ENCODE measurements around the gene NME4. TPM values are rescaled to one million over a fixed set of nuclear protein-coding genes. Genes with fewer than 3 reads are reported as not detected.

NME4 gene
- total and polyA plus RNA-seq, 10 of the 15 experiments (the other 5 are each of a cell fraction or from before 2014, with no cell fraction given): 11.0 to 235 (median 97.7) TPM

DNA sequence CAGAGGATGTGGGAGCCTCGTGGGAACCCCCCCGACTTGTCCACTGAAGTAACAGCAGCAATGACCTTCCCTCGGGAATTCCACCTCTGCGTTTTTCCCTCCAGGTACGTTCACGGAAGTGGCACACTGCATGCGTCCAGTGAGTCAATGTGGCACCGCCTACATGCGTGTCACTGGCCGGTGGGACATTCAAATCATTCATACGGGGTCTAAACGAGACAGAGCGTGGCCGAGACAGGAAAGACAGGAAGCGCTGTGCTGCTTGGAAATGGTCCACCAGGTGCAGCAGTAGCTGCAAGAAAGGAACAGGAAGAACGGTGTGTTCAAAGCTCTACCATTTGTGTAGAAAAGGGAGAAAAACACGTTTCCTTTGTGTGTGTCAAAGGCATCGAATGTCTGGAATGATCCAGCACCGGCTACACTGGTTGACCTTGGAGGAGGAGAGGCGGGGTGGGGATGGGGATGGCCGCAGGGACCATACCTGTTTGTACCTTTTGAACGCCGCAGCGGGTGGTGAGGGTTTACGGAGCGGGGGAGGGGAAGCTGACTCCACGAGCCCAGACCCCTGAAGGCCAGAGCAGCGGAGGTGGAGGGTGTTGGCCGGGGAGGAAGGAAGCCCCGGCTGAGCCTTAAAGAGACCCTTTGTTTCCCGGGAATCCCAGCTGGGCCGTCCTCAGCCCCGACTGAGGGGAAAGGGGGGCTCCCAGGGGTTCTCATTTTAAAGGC is 13.5 kb upstream of the NME4 start (continued):
- TF ChIP-seq, protein P1, sequence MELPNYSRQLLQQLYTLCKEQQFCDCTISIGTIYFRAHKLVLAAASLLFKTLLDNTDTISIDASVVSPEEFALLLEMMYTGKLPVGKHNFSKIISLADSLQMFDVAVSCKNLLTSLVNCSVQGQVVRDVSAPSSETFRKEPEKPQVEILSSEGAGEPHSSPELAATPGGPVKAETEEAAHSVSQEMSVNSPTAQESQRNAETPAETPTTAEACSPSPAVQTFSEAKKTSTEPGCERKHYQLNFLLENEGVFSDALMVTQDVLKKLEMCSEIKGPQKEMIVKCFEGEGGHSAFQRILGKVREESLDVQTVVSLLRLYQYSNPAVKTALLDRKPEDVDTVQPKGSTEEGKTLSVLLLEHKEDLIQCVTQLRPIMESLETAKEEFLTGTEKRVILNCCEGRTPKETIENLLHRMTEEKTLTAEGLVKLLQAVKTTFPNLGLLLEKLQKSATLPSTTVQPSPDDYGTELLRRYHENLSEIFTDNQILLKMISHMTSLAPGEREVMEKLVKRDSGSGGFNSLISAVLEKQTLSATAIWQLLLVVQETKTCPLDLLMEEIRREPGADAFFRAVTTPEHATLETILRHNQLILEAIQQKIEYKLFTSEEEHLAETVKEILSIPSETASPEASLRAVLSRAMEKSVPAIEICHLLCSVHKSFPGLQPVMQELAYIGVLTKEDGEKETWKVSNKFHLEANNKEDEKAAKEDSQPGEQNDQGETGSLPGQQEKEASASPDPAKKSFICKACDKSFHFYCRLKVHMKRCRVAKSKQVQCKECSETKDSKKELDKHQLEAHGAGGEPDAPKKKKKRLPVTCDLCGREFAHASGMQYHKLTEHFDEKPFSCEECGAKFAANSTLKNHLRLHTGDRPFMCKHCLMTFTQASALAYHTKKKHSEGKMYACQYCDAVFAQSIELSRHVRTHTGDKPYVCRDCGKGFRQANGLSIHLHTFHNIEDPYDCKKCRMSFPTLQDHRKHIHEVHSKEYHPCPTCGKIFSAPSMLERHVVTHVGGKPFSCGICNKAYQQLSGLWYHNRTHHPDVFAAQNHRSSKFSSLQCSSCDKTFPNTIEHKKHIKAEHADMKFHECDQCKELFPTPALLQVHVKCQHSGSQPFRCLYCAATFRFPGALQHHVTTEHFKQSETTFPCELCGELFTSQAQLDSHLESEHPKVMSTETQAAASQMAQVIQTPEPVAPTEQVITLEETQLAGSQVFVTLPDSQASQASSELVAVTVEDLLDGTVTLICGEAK (IDR thresholded peaks at IDR 0.05; ENCODE audit: borderline replicate concordance): no peak
- TF ChIP-seq, protein P2, sequence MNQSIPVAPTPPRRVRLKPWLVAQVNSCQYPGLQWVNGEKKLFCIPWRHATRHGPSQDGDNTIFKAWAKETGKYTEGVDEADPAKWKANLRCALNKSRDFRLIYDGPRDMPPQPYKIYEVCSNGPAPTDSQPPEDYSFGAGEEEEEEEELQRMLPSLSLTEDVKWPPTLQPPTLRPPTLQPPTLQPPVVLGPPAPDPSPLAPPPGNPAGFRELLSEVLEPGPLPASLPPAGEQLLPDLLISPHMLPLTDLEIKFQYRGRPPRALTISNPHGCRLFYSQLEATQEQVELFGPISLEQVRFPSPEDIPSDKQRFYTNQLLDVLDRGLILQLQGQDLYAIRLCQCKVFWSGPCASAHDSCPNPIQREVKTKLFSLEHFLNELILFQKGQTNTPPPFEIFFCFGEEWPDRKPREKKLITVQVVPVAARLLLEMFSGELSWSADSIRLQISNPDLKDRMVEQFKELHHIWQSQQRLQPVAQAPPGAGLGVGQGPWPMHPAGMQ (IDR thresholded peaks at IDR 0.05; ENCODE audit: borderline replicate concordance): no peak
- TF ChIP-seq, protein P3, sequence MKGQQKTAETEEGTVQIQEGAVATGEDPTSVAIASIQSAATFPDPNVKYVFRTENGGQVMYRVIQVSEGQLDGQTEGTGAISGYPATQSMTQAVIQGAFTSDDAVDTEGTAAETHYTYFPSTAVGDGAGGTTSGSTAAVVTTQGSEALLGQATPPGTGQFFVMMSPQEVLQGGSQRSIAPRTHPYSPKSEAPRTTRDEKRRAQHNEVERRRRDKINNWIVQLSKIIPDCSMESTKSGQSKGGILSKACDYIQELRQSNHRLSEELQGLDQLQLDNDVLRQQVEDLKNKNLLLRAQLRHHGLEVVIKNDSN (IDR thresholded peaks at IDR 0.05; ENCODE audit: borderline replicate concordance, extremely low read length, insufficient read depth, low read depth, low read length): no peak
- TF ChIP-seq CBFB (IDR thresholded peaks at IDR 0.05; ENCODE audit: low read depth): 0 out of 2 replicates have a peak, but pooled peaks have one; percentile 32
- peak; percentile 33; the same call in 1 of the 2 replicates for TF ChIP-seq SPI1 (IDR thresholded peaks at IDR 0.05; ENCODE audit: borderline replicate concordance, insufficient read depth, low read depth, low read length)
- TF ChIP-seq NFIC (IDR thresholded peaks at IDR 0.05; ENCODE audit: low read depth, low read length): 0 out of 2 replicates have a peak, but pooled peaks have one; percentile 9
- 0 out of 2 replicates have a peak, but pooled peaks have one; percentile 37 for TF ChIP-seq YY1 (IDR thresholded peaks at IDR 0.05; ENCODE audit: low read depth, low read length)
- no peak for TF ChIP-seq RELA (IDR thresholded peaks at IDR 0.05; ENCODE audit: borderline replicate concordance, partially characterized antibody)
- TF ChIP-seq, protein P4, sequence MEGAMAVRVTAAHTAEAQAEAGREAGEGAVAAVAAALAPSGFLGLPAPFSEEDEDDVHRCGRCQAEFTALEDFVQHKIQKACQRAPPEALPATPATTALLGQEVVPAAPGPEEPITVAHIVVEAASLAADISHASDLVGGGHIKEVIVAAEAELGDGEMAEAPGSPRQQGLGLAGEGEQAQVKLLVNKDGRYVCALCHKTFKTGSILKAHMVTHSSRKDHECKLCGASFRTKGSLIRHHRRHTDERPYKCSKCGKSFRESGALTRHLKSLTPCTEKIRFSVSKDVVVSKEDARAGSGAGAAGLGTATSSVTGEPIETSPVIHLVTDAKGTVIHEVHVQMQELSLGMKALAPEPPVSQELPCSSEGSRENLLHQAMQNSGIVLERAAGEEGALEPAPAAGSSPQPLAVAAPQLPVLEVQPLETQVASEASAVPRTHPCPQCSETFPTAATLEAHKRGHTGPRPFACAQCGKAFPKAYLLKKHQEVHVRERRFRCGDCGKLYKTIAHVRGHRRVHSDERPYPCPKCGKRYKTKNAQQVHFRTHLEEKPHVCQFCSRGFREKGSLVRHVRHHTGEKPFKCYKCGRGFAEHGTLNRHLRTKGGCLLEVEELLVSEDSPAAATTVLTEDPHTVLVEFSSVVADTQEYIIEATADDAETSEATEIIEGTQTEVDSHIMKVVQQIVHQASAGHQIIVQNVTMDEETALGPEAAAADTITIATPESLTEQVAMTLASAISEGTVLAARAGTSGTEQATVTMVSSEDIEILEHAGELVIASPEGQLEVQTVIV (IDR thresholded peaks at IDR 0.05; ENCODE audit: borderline replicate concordance, partially characterized antibody): peak; percentile 35
- no peak for TF ChIP-seq CBX5 (IDR thresholded peaks at IDR 0.05; ENCODE audit: low read depth)
- TF ChIP-seq, protein P5, sequence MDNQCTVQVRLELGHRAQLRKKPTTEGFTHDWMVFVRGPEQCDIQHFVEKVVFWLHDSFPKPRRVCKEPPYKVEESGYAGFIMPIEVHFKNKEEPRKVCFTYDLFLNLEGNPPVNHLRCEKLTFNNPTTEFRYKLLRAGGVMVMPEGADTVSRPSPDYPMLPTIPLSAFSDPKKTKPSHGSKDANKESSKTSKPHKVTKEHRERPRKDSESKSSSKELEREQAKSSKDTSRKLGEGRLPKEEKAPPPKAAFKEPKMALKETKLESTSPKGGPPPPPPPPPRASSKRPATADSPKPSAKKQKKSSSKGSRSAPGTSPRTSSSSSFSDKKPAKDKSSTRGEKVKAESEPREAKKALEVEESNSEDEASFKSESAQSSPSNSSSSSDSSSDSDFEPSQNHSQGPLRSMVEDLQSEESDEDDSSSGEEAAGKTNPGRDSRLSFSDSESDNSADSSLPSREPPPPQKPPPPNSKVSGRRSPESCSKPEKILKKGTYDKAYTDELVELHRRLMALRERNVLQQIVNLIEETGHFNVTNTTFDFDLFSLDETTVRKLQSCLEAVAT (IDR thresholded peaks at IDR 0.05): peak; percentile 19; the same call in 1 of the 2 replicates
- TF ChIP-seq MTA3 (IDR thresholded peaks at IDR 0.05; ENCODE audit: borderline replicate concordance, low read length): 0 out of 2 replicates have a peak, but pooled peaks have one; percentile 67
- TF ChIP-seq DPF2 (IDR thresholded peaks at IDR 0.05): 0 out of 2 replicates have a peak, but pooled peaks have one; percentile 17
- peak; percentile 38; the same call in 1 of the 2 replicates for TF ChIP-seq GATAD2B (conservative IDR thresholded peaks at IDR 0.05; ENCODE audit: low read depth)
- peak; percentile 61; the same call in 1 of the 2 replicates for TF ChIP-seq MTA2 (IDR thresholded peaks at IDR 0.05; ENCODE audit: low read depth)
- no peak for TF ChIP-seq CHD2 (IDR thresholded peaks at IDR 0.05; ENCODE audit: borderline replicate concordance, low read depth, low read length)
- no peak for TF ChIP-seq HDGF (IDR thresholded peaks at IDR 0.05)
